Sciatic nerve (tissue), 1 donor: ENCODE data around the gene ADORA2A. TPM values are rescaled to one million over a fixed set of nuclear protein-coding genes. Genes with fewer than 3 reads are reported as not detected.

ENCODE experiments used
- total RNA-seq: library from RNA; stranded (reverse); fragmentation: NEBNext Ultra II Directional; extraction: Animal tissue kit (Norgen Biotek cat#: 25700); gene quantifications from one replicate; pipeline ENCODE4 v1.2.1, GENCODE V29; 2021
- donor health status: DM: no; HTN: no; CAD: no.

ADORA2A gene
- total RNA-seq, 1 donor from 2014 or later: 8.4 TPM

Other genes with a start within 250 kb of the ADORA2A start
- gene SUSD2, start 246.1 kb upstream of the ADORA2A start, total RNA-seq: 4.1 TPM
- gene GGT5, start 182.5 kb upstream of the ADORA2A start, total RNA-seq: 38.2 TPM
- gene SPECC1L, start 156.8 kb upstream of the ADORA2A start, total RNA-seq: 86.2 TPM
- gene UPB1, start 67.7 kb downstream of the ADORA2A start, total RNA-seq: 1.3 TPM
- gene GUCD1, start 127.5 kb downstream of the ADORA2A start, total RNA-seq: 61.2 TPM
- gene SNRPD3, start 128.4 kb downstream of the ADORA2A start, total RNA-seq: 48.2 TPM
- gene LRRC75B, start 165.5 kb downstream of the ADORA2A start, total RNA-seq: 17.5 TPM
- gene GGT1, start 175.6 kb downstream of the ADORA2A start, total RNA-seq: 9.0 TPM